Activated CD8-positive, alpha-beta T cell treated with anti-CD3 and anti-CD28 coated beads, Interleukin-2, amount 10 ng/mL, durations not matched to agents 7 days and 5 days (primary cell): ENCODE data around the gene CACNA2D3. TPM values are rescaled to one million over a fixed set of nuclear protein-coding genes. Genes with fewer than 3 reads are reported as not detected.
"Not testable (repeated sequence)": the region's sequence is repeated elsewhere in the genome, so short reads cannot be mapped to it uniquely, and the experiment has no call there.

ENCODE experiments used
- ATAC-seq: fragments of 150-1000 bp; cut with Tn5 transposase; one replicate; pipeline ENCODE4 v1.10.0; 2021; ENCODE audit warnings: moderate library complexity
- CTCF ChIA-PET: fragments of 350-600 bp; sonication (Branson Sonifier 250); formaldehyde crosslinking; loops from one replicate; lab custom pipeline; 2021; ENCODE audit warnings: antibody characterized with exemption; lab: Charles Lee
- POLR2A ChIA-PET: fragments of 350-600 bp; sonication (Branson Sonifier 250); formaldehyde crosslinking; loops from one replicate; lab custom pipeline; 2021; ENCODE audit warnings: antibody characterized with exemption; lab: Charles Lee
- DNase-seq: peaks from one replicate; pipeline ENCODE4 v3.0.0-alpha.2; 2020
- H3K27ac Mint-ChIP-seq: one replicate; pipeline ENCODE4 v1.8.0; 2021; ENCODE audit warnings: mild to moderate bottlenecking, mixed read lengths
- H3K27me3 Mint-ChIP-seq: one replicate; pipeline ENCODE4 v1.8.0; 2021; ENCODE audit warnings: low read depth, mixed read lengths
- H3K36me3 Mint-ChIP-seq: one replicate; pipeline ENCODE4 v1.8.0; 2021; ENCODE audit warnings: low read depth, mixed read lengths
- H3K4me1 Mint-ChIP-seq: one replicate; pipeline ENCODE4 v1.8.0; 2021; ENCODE audit warnings: low read depth, mixed read lengths
- H3K4me3 Mint-ChIP-seq: one replicate; pipeline ENCODE4 v1.8.0; 2021; ENCODE audit warnings: mild to moderate bottlenecking, mixed read lengths
- H3K9me3 Mint-ChIP-seq: one replicate; pipeline ENCODE4 v1.8.0; 2022; ENCODE audit warnings: mixed read lengths; ENCODE audit not compliant: insufficient read depth
- total RNA-seq, 2 experiments: library from RNA; stranded (reverse); gene quantifications; one replicate each; pipeline ENCODE4 v1.2.3, GENCODE V29; 2021

CACNA2D3 gene
- total RNA-seq, 2 experiments from 2014 or later = not detected

GRCh38 chr3:54433846-54434245 is 311.5 kb downstream of the CACNA2D3 start:
- POLR2A ChIA-PET = no interaction called here
- Mint-ChIP-seq H3K4me1 (no peaks in the 10 kb centered on the region), H3K36me3 (no peaks in the 10 kb centered on the region), H3K9me3 (no peaks in the 10 kb centered on the region), H3K27ac (no peak overlapping the region), H3K4me3 (no peak overlapping the region), H3K27me3 (no peaks in the 10 kb centered on the region)
- DNase-seq = no peak
- CTCF ChIA-PET = no interaction called here
- no peak for ATAC-seq

DNA sequence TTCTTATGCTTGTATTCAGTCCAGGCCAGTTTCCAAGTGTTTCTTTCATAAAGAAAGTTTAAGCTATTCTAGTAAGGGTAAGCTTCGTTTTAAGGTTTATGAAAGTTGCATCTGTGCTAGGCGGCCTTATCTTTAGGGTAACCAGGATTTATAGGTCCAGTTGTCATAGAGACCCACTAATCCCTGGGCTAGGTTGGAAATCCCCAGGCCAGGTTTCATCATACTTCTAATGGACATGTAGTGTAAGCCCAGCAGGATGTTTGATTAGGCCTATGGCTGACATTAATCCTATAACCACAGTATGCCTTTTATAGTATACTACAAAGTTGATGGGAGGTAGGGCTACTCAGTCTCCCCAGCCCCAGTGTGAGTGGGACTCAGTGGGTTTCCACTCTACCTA is 312.4 kb downstream of the CACNA2D3 start:
- no peak overlapping the region for H3K4me3 Mint-ChIP-seq
- H3K27me3 Mint-ChIP-seq = no peaks in the 10 kb centered on the region
- POLR2A ChIA-PET = no interaction called here
- no peak overlapping the region for H3K27ac Mint-ChIP-seq
- no peaks in the 10 kb centered on the region for H3K4me1 Mint-ChIP-seq
- no peaks in the 10 kb centered on the region for H3K9me3 Mint-ChIP-seq
- no peak for DNase-seq
- ATAC-seq = no peak
- CTCF ChIA-PET = no interaction called here
- no peaks in the 10 kb centered on the region for H3K36me3 Mint-ChIP-seq

- CTCF ChIA-PET = interaction anchor here (0.9 kb wide), 1 partner anchor 11 kb away, joined by 3 read pairs; no protein-coding TSS in a partner anchor
- no peaks in the 10 kb centered on the region for H3K9me3 Mint-ChIP-seq
- no peak overlapping the region for H3K4me3 Mint-ChIP-seq
- no peaks in the 10 kb centered on the region for H3K4me1 Mint-ChIP-seq
- POLR2A ChIA-PET = no interaction called here
- no peak overlapping the region for H3K27ac Mint-ChIP-seq
- no peak for ATAC-seq
- H3K36me3 Mint-ChIP-seq = no peaks in the 10 kb centered on the region
- no peak for DNase-seq
- no peaks in the 10 kb centered on the region for H3K27me3 Mint-ChIP-seq
These were observed 314.9 kb downstream of the CACNA2D3 start for GRCh38 chr3:54437271-54437670.

- H3K9me3 Mint-ChIP-seq = no peaks in the 10 kb centered on the region
- H3K36me3 Mint-ChIP-seq = no peaks in the 10 kb centered on the region
- ChIA-PET POLR2A (no interaction called here), CTCF (no interaction called here)
- H3K27me3 Mint-ChIP-seq = no peaks in the 10 kb centered on the region
- no peak overlapping the region for H3K27ac Mint-ChIP-seq
- ATAC-seq = no peak
- no peak overlapping the region for H3K4me3 Mint-ChIP-seq
- no peak for DNase-seq
- H3K4me1 Mint-ChIP-seq = no peaks in the 10 kb centered on the region
These were observed 321.3 kb downstream of the CACNA2D3 start for GRCh38 chr3:54443561-54444161.

- ATAC-seq (no peak), DNase-seq (no peak)
- Mint-ChIP-seq H3K4me1 (no peaks in the 10 kb centered on the region), H3K36me3 (no peaks in the 10 kb centered on the region), H3K9me3 (no peaks in the 10 kb centered on the region), H3K4me3 (no peak overlapping the region), H3K27me3 (no peaks in the 10 kb centered on the region), H3K27ac (no peak overlapping the region)
- ChIA-PET CTCF (no interaction called here), POLR2A (no interaction called here)
These were observed 323.3 kb downstream of the CACNA2D3 start for GRCh38 chr3:54445630-54446029.

- ChIA-PET POLR2A (no interaction called here), CTCF (no interaction called here)
- H3K36me3 Mint-ChIP-seq = no peaks in the 10 kb centered on the region
- no peaks in the 10 kb centered on the region for H3K4me1 Mint-ChIP-seq
- DNase-seq = no peak
- H3K4me3 Mint-ChIP-seq = no peak overlapping the region
- no peaks in the 10 kb centered on the region for H3K9me3 Mint-ChIP-seq
- H3K27ac Mint-ChIP-seq = no peak overlapping the region
- ATAC-seq = no peak
- H3K27me3 Mint-ChIP-seq = no peaks in the 10 kb centered on the region
These were observed 325.1 kb downstream of the CACNA2D3 start for GRCh38 chr3:54447427-54447826.

DNA sequence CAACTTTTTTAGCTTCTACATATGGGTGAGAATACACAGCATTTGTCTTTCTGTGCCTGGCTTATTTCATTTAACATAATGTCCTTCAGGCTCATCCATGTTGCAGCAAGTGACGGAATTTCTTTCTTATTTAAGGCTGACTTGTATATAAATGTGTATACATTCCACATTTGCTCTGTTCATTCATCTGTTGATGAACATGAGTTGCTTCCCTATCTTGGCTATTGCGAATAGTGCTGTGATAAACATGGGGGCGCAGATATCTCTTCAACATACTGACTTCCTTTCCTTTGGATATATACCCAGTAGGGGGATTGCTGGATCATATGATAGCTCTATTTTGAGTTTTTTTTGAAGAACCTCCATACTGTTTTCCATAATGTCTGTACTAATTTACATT is 332.5 kb downstream of the CACNA2D3 start:
- no peak for ATAC-seq
- Mint-ChIP-seq H3K27ac (no peak overlapping the region), H3K9me3 (peaks cover 6% of the 10 kb centered on the region), H3K4me3 (no peak overlapping the region), H3K36me3 (no peaks in the 10 kb centered on the region), H3K27me3 (no peaks in the 10 kb centered on the region), H3K4me1 (no peaks in the 10 kb centered on the region)
- ChIA-PET POLR2A (no interaction called here), CTCF (no interaction called here)
- DNase-seq = no peak

DNA sequence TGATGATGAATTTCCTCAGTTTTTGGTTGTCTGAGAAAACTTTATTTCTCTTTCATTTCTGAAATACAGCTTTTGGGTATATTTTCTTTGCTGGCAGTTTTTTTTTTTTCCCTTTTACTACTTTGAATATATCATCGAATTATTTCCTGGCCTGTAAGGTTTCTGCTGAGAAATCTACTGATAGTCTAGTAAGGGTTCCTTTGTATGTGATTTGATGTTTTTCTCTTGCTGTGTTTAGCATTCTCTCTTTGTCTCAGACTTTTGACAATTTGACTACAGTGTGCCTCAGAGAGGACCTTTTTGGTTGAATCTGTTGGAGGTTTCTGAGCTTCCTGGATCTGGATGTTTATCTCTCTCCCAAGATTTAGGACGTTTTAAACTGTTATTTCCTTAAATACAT is 336.0 kb downstream of the CACNA2D3 start:
- Mint-ChIP-seq H3K27me3 (no peaks in the 10 kb centered on the region), H3K9me3 (peaks cover 6% of the 10 kb centered on the region), H3K4me1 (no peaks in the 10 kb centered on the region), H3K27ac (no peak overlapping the region), H3K36me3 (no peaks in the 10 kb centered on the region), H3K4me3 (no peak overlapping the region)
- ChIA-PET POLR2A (no interaction called here), CTCF (no interaction called here)
- ATAC-seq (no peak), DNase-seq (no peak)

GRCh38 chr3:54464554-54464953 is 342.2 kb downstream of the CACNA2D3 start:
- H3K36me3 Mint-ChIP-seq, CTCF ChIA-PET, H3K4me1 Mint-ChIP-seq, POLR2A ChIA-PET, DNase-seq, ATAC-seq, H3K27ac Mint-ChIP-seq, H3K27me3 Mint-ChIP-seq, H3K4me3 Mint-ChIP-seq: not testable (repeated sequence)
- peaks cover 17% of the 10 kb centered on the region for H3K9me3 Mint-ChIP-seq

- no peak overlapping the region for H3K4me3 Mint-ChIP-seq
- ATAC-seq (no peak), DNase-seq (no peak)
- H3K27ac Mint-ChIP-seq = no peak overlapping the region
- ChIA-PET CTCF (no interaction called here), POLR2A (no interaction called here)
- no peaks in the 10 kb centered on the region for H3K4me1 Mint-ChIP-seq
- no peaks in the 10 kb centered on the region for H3K36me3 Mint-ChIP-seq
- no peaks in the 10 kb centered on the region for H3K9me3 Mint-ChIP-seq
- no peaks in the 10 kb centered on the region for H3K27me3 Mint-ChIP-seq
These were observed 354.5 kb downstream of the CACNA2D3 start for GRCh38 chr3:54476891-54477290.

DNA sequence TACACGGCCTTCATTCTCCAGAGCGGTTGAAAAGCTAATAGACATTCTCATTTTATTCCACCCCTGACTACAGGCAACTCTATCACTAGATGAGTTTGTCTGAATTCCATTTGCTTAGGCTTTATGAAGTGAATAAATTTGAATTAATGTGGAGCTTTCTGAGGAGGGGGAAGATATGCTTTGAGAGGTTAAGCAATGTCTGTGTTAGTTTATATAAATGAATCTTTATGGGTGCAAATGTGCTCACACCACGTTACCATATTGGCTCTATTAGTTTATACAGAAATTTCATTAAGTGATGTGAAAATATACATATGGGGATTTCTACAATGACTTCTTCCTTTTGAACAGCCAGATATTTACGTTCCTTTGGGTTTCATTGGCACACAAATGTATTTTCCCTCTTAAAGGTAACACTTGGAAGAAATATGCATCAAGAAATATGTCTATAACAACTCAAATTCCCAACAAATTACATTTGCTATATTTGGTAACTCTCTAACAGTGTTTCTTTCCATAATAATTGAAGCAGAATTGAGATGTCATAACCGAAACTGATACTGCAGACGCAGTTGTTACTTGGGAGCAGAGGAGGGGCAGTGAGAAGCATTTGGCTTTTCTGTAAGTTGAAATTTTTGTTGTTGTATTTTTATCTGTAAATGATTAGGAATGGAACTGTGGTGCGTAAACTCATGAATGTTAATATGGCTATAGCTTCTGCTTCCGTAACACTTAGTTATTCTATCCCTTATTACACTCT is 359.4 kb downstream of the CACNA2D3 start:
- ATAC-seq (no peak), DNase-seq (no peak)
- Mint-ChIP-seq H3K27ac (no peak overlapping the region), H3K4me3 (no peak overlapping the region), H3K36me3 (no peaks in the 10 kb centered on the region), H3K9me3 (no peaks in the 10 kb centered on the region), H3K4me1 (no peaks in the 10 kb centered on the region), H3K27me3 (no peaks in the 10 kb centered on the region)
- POLR2A ChIA-PET = interaction anchor here (0.7 kb wide), 1 partner anchor 714 kb away, joined by 3 read pairs; no protein-coding TSS in a partner anchor
- CTCF ChIA-PET = no interaction called here

GRCh38 chr3:54484334-54484733 is 362.0 kb downstream of the CACNA2D3 start:
- POLR2A ChIA-PET = no interaction called here

More at GRCh38 chr3:54484334-54484733, 362.0 kb downstream of the CACNA2D3 start:
- DNase-seq = no peak
- CTCF ChIA-PET = no interaction called here
- Mint-ChIP-seq H3K27ac (no peak overlapping the region), H3K4me3 (no peak overlapping the region), H3K36me3 (no peaks in the 10 kb centered on the region), H3K9me3 (peaks cover 1% of the 10 kb centered on the region), H3K4me1 (no peaks in the 10 kb centered on the region), H3K27me3 (no peaks in the 10 kb centered on the region)
- ATAC-seq = no peak
